Gastrocnemius medialis (tissue), 4 donors: ENCODE data around the gene ADAM19. TPM values are rescaled to one million over a fixed set of nuclear protein-coding genes. Genes with fewer than 3 reads are reported as not detected.

Experiments used
- ATAC-seq, 2 donors: fragments of 150-250 bp; one replicate each; pipeline ENCODE4 v1.9.1; 2016
- DNase-seq, 2 donors: peaks; one replicate each; pipeline ENCODE4 v3.0.0-alpha.2; 2019
- H3K27ac ChIP-seq, 4 donors: fragments of 200-600 bp; sonication (generic); 1 replicate in 1 of 4; 2 replicates in 3 of 4; pipeline ENCODE4 v1.5.1; 2016 to 2018; ENCODE audit warnings: mild to moderate bottlenecking in 2 of 4, moderate library complexity in 1 of 4
- H3K27me3 ChIP-seq, 3 donors: fragments of 200-600 bp; sonication (generic) in 2 of 3; 1 replicate in 1 of 3; 2 replicates in 2 of 3; pipeline versions ENCODE4 v1.5.1 to v1.6.0; 2016 to 2019; ENCODE audit warnings: mild to moderate bottlenecking in 1 of 3, moderate library complexity in 1 of 3
- H3K36me3 ChIP-seq, 2 donors: fragments of 200-600 bp; sonication (generic) in 1 of 2; one replicate each; pipeline ENCODE4 v1.5.1; 2017 to 2018
- H3K4me1 ChIP-seq, 2 donors: fragments of 200-600 bp; sonication (generic) in 1 of 2; one replicate each; pipeline ENCODE4 v1.5.1; 2016 to 2017; ENCODE audit warnings: mild to moderate bottlenecking in 2 of 2
- H3K4me3 ChIP-seq, 4 donors: fragments of 200-600 bp; sonication (generic) in 3 of 4; 1 replicate in 1 of 4; 2 replicates in 3 of 4; pipeline ENCODE4 v1.5.1; 2016 to 2019; ENCODE audit warnings: mild to moderate bottlenecking in 2 of 4
- H3K9me3 ChIP-seq, 3 donors: fragments of 200-600 bp; sonication (generic) in 2 of 3; 1 replicate in 1 of 3; 2 replicates in 2 of 3; pipeline ENCODE4 v1.5.1; 2016 to 2019
- POLR2A ChIP-seq, 2 donors: fragments of 450-650 bp; IDR thresholded peaks; one replicate each; pipeline ENCODE4 v1.6.1; 2017; ENCODE audit warnings: antibody characterized with exemption in 2 of 2, mild to moderate bottlenecking in 2 of 2, moderate library complexity in 2 of 2
- in situ Hi-C, 4 donors: fragments of 200-750 bp; cut with MboI; loops; one replicate each; pipeline versions ENCODE4 v1.15.0 to v1.8.0; 2017; ENCODE audit warnings: low sequenced_read_pairs in 4 of 4
- intact Hi-C: fragments of 100-400 bp; cut with DNase I; formaldehyde crosslinking; loops from one replicate; pipeline ENCODE4 v1.15.1; 2023; ENCODE audit warnings: low total_unique reads
- total RNA-seq, 4 donors: library from RNA; depleted of rRNA; stranded (reverse); fragments of >200 nt; gene quantifications; one replicate each; pipeline versions ENCODE4 v1.1.0 to v1.2.3, GENCODE V29; 2016
- TF ChIP-seq, protein P1 (sequence below), 5 experiments: fragments of 450-650 bp in 3 of 5; fragments of 200-600 bp in 2 of 5; sonication (generic) in 2 of 5; IDR thresholded peaks in 4 of 5; conservative IDR thresholded peaks in 1 of 5; 1 replicate in 4 of 5; 2 replicates in 1 of 5; pipeline ENCODE4 v1.5.1; 2016 to 2019; ENCODE audit warnings: antibody characterized with exemption in 5 of 5, mild to moderate bottlenecking in 3 of 5, moderate library complexity in 3 of 5

Gene ADAM19
- total RNA-seq, 4 donors from 2014 or later, result 0.39 to 0.97 (median 0.76) TPM

DNA sequence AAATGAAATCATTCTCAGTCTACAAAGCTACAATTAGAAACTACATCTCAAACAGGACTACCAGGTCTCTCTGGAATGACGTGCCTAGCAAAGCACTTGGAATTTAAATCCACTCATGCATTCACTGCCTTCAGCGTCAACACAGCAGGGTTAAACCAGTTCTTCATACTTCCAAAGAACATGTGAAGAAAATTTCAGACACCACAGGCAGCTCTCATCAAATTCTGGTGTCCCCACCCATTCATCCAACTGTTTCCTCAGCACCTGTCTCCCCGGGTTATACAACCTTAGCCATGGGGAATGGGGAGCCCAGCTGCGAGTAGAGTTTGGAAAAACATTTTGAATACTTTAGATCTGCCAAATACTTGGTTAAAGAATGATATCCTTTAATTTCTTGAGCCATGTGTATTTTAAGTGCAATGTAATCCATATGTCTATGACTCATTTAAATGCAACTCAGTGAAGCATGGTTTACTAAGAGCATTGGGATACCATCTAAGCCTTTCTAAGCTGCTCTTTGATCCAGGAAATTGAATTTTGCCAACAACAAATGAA, 17.5 kb downstream of the ADAM19 start:
- no peaks in the 10 kb centered on the region for H3K36me3 ChIP-seq
- intact Hi-C loops (no loop called here), in situ Hi-C loops (no loop called here)
- TF ChIP-seq, protein P1, sequence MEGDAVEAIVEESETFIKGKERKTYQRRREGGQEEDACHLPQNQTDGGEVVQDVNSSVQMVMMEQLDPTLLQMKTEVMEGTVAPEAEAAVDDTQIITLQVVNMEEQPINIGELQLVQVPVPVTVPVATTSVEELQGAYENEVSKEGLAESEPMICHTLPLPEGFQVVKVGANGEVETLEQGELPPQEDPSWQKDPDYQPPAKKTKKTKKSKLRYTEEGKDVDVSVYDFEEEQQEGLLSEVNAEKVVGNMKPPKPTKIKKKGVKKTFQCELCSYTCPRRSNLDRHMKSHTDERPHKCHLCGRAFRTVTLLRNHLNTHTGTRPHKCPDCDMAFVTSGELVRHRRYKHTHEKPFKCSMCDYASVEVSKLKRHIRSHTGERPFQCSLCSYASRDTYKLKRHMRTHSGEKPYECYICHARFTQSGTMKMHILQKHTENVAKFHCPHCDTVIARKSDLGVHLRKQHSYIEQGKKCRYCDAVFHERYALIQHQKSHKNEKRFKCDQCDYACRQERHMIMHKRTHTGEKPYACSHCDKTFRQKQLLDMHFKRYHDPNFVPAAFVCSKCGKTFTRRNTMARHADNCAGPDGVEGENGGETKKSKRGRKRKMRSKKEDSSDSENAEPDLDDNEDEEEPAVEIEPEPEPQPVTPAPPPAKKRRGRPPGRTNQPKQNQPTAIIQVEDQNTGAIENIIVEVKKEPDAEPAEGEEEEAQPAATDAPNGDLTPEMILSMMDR (IDR thresholded peaks at IDR 0.05 in 4 of 5, conservative IDR thresholded peaks at IDR 0.05 in 1 of 5), result no peak
- no peak for TF ChIP-seq POLR2A (IDR thresholded peaks at IDR 0.05)
- ATAC-seq, result no peak
- no peak for DNase-seq
- no peaks in the 10 kb centered on the region for H3K27me3 ChIP-seq
- H3K4me1 ChIP-seq, result peaks cover 54 to 55% of the 10 kb centered on the region in 2 donors
- H3K4me3 ChIP-seq, result no peak overlapping the region
- peak overlapping the region in 1 of 4 donors; percentile 27 for H3K27ac ChIP-seq
- H3K9me3 ChIP-seq, result no peaks in the 10 kb centered on the region

DNA sequence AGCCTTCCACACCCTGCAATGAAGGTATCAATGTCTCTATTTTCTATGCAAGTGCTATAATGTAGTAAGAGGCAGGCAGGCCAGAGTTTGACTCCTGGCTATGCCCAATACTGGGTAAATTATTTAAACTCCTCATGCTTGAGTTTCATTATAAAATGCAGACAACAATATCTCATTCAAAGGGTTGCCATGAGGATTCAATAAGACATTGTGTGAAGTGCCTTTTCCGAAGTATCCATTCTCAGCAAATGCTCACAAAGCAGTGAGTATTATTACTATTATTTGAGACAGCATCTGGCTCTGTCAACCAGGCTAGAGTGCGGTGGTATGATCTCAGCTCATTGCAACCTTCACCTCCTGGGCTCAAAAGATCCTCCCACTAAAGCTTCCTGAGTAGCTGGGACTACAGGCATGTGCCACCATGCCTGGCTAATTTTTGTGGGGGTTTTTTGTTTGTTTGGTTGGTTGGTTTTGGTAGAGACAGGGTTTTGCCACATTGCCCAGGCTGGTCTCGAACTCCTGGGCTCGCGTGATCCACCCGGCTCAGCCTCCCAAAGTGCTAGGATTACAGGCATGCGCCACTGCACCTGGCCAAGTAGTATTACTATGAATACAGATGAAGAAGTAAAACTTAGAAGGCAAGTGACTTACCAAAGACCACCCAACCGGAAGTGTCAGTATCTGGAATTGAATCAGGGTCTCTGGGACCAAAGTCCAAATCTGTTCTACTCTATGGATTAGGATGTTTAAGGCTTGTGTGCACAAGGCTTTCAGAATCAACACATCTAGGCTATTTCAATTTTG, 18.8 kb downstream of the ADAM19 start:
- Histone ChIP-seq H3K9me3 (no peaks in the 10 kb centered on the region), H3K27me3 (no peaks in the 10 kb centered on the region), H3K36me3 (no peaks in the 10 kb centered on the region), H3K27ac (no peak overlapping the region), H3K4me1 (peaks cover 41 to 42% of the 10 kb centered on the region in 2 donors), H3K4me3 (no peak overlapping the region)
- DNase-seq, result no peak
- in situ Hi-C loops (no loop called here), intact Hi-C loops (no loop called here)
- TF ChIP-seq, protein P1 (IDR thresholded peaks at IDR 0.05 in 4 of 5, conservative IDR thresholded peaks at IDR 0.05 in 1 of 5), result no peak
- TF ChIP-seq POLR2A (IDR thresholded peaks at IDR 0.05), result no peak
- no peak for ATAC-seq

DNA sequence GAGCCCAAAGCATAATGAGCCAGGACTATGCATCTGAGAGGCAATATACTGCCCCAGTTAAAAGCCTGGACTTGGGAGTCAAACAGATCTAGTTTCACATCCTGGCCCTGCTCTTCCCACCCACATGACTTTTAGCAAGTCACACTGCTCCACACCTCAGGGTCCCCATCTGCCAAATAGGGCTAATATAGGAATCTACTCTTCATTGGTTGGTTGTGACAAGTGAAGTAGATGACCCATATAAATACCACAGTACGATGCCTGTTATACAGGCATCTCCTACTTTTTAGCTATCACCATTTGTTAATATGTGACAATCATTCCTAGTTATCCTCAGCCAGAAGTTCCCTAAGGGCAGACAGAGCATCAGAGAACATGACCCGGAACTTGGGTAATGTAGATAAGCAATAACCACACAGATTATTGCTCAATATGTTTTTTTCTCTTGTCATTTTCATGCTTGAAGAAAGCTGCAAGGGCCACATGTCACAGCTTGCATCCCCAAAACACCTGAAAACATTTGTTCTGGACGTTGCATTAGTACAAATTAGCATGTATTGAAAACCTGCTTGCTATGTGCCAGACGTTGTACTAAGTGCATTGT, 20.4 kb downstream of the ADAM19 start:
- Histone ChIP-seq H3K36me3 (no peaks in the 10 kb centered on the region), H3K27ac (peak overlapping the region in 3 of 4 donors; percentile 12 to 36 (median 32)), H3K4me1 (peaks cover 31 to 35% of the 10 kb centered on the region in 2 donors), H3K27me3 (no peaks in the 10 kb centered on the region), H3K4me3 (no peak overlapping the region), H3K9me3 (no peaks in the 10 kb centered on the region)
- TF ChIP-seq, protein P1 (IDR thresholded peaks at IDR 0.05 in 4 of 5, conservative IDR thresholded peaks at IDR 0.05 in 1 of 5), result no peak
- no peak for TF ChIP-seq POLR2A (IDR thresholded peaks at IDR 0.05)
- in situ Hi-C loops, result no loop called here
- intact Hi-C loops, result no loop called here
- ATAC-seq (peak; percentile 25 to 55), DNase-seq (no peak)

DNA sequence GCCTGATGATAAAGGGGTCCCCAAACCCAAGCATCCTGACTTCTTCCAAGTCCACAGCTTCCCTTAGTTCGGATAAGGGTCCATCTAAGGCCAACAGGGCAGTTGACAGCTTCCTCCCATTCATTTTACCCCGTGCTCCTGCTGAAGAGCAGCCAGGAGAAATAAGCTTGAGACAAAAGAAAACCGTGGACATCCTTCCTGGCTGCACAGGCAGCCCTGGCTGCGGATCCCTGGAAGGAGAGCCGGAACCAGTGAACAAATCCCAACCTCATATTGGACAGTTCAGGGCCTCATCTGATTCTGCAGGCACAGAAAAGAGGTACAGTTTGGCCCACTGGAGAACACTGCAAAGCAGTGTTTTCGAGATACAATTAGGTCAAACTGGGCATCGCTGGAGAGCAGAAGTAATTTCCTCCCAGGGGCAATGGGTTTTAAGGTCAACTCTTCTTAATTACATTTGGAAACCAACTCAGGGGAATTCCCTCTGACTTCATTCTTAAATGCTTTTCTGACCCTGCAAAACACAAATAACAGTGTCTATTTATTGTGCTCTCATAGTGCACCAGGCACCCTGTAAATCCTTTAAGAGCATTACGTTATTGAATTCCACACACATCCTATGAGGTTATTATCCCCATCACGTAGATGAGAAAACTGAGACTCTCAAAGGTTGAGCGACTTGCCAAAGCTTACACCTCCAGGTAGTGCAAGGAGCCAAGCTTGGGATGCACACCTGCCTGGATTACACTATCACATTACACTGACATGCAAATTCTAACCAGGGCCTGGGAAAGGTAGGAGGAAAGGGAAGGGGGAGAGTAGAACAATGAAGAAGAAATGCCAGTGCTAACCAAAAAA, 21.2 kb downstream of the ADAM19 start:
- ATAC-seq (no peak), DNase-seq (no peak)
- TF ChIP-seq, protein P1 (IDR thresholded peaks at IDR 0.05 in 4 of 5, conservative IDR thresholded peaks at IDR 0.05 in 1 of 5), result no peak
- Histone ChIP-seq H3K9me3 (no peaks in the 10 kb centered on the region), H3K4me1 (peaks cover 38 to 39% of the 10 kb centered on the region in 2 donors), H3K27ac (peak overlapping the region in 2 of 4 donors; percentile 32 to 36), H3K27me3 (no peaks in the 10 kb centered on the region), H3K4me3 (no peak overlapping the region), H3K36me3 (no peaks in the 10 kb centered on the region)
- in situ Hi-C loops, result no loop called here
- intact Hi-C loops, result no loop called here
